Measurements from ENCODE around the gene BLOC1S5.

The BLOC1S5 gene

DNA sequence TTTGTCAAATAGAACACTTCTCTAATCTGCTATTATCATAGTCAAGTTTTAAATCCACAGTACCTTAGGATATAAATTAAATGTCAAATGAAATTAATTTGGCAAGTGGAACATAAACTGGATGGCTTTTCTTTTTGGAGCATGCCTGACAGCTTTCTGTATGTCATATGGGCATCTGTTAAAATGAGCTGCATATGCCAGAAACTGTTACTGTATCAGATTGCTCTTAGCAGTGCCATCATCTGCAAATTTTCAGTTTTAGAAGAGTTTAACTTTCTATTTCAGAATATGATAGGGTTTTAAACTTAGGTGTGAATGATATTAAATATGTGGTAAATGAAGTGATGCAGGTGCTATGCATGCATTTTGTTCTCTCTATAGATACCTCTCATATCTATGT, 41.6 kb upstream of the BLOC1S5 start:
- TF ChIP-seq CTCF (IDR thresholded peaks at IDR 0.05) = no peak

- TF ChIP-seq CTCF (IDR thresholded peaks at IDR 0.05) = no peak
These were observed 39.5 kb upstream of the BLOC1S5 start for GRCh38 chr6:8103726-8104125.

DNA sequence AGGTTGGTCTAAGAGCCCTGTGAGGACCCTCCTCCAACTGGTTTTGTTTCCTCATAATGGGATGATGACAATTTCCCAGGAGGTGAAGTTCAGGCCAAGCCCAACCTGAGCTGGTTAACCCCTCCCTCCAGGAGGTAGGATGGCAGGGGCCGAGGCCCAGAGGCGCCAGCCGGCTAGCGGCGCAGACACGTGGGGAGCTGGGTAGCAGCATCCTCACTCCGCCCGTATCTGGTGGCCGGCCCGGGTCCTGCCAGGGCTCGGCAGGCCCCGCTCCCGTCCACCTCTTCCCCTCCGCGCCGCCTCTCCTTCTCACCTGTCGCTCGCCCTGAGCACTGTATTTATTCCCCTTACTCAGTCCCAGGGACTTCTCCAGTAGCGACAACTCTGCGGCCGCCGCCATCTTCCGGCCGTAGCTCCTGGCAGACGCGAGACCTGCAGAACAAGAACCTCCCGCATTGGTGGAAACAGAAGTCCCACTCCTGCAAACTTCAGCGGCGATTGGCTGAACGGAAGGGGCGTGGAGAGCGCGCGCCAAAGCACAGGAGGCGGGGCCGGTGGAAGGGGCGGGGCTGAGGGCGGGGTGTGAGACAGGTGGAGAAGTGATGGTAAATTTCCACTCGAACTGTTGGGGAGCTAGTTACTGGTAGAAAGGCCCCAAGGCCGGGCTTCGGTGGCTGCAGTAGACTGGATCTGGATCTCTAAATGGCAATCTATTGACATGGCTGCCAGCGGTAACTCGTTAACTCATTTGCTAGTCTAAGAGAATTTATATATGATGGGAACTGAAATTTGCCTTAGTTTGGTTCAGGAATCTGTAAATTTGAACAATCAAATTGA, 38.2 kb upstream of the BLOC1S5 start, which contains the start of gene EEF1E1:
Gene EEF1E1, minus strand, starts transcription at position 427 of the 837 bp plus-strand sequence. Its CDS starts 27 bp downstream, at position 400.
- TF ChIP-seq CTCF (IDR thresholded peaks at IDR 0.05) = no peak

DNA sequence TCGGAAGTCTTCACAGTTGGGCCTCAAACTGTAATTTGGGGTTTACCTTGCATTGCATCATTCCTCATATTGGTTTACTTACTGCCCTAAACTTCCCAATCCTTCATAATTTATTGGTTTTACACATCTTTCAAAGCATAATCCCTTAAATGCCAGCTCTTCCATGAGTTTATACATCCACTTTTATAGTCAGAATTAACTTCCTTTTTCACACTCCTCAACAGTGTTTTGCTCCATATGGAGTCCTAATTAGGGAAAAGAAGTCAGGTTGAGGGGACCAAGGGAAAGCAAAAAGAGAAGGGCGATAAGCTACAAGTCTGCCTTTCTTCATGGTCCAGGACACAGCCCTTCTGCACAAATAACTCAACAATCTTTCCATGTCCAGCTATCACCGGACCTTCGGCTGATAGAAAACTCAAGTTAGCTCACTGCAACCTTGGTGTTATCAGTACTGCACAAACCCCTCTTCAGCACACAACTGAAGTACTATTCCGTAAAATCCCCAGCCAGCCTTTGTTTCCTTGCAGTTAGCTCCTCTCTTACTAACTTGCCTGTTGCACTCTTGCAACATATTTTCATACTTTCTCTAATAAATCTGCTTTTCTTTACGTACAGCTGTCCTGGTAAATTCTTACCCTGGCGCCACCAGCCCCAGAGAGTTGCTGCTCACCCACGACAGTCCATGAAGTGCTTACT, 36.1 kb upstream of the BLOC1S5 start:
- no peak for TF ChIP-seq CTCF (IDR thresholded peaks at IDR 0.05)

DNA sequence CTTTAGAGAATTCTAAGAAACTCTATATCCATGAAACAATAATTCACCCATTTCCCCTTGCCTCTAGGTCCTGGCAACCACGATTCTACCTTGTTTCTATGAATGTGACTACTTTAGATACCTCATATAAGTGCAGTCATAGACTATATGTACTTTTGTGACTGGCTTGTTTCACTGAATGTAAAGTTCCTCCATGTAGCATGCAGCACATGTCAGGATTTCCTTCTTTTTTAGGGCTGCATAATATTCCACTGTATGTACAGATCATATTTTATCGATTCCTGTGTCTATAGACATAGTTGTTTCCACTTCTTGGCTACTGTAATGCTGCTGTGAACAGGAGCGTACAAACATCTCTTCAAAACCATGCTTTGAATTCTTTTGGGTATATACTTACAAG, 26.5 kb upstream of the BLOC1S5 start:
- no peak for TF ChIP-seq CTCF (IDR thresholded peaks at IDR 0.05)

DNA sequence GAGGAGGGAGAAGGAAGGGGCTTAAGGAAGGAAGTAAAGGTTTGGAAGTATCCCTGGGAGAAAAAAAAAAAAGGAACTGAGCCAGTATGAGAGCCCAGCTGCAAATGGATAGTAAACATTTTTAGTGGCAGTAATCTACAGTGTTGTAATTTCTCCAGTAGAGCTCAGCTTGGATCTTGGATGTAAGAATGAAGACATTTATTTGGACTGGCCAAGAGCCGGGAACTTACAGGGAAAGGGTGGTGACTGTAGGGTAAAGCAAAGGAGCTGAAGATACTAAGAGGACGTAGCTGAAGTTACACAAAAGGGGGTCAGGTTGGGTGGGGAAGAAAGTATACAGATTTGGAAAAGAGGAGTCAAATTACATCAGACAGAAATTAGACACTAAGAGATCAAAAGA, 24.7 kb upstream of the BLOC1S5 start:
- TF ChIP-seq CTCF (IDR thresholded peaks at IDR 0.05) = no peak

DNA sequence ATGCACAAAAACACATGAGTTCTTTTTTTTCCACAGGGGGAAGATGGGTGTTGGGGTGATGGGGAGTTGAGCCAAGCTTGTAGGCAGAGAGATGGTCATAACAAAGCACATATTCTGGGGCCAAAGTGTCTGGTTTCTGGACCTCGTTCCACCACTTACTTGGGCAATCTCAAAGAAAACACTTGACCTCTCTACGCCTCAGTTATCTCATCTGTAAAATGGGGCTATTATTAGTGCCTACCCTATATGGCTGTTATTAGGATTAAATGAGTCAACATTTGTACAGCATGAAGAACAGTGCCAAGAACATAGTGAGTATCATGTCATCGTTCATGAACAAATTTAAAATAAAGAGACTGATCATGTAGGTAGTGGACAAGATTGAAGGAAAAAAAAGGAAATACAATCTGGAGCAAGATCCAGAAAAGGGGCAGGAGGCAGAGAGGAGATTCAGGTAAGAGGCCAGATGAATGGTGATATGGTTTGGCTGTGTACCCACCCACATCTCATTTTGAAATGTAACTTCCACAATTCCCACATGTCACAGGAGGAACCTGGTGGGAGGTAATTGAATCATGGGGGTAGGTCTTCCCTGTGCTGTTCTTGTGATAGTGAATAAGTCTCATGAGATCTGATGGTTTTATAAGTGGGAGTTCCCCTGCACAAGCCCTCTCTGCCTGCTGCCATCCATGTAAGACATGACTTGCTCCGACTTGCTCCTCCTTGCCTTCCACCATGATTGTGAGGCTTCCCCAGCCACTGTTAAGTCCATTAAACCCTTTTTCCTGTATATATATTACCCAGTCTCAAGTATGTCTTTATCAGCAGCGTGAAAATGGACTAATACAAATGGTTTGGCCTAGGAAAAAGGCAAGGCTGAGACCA, 23.9 kb upstream of the BLOC1S5 start:
- TF ChIP-seq CTCF (IDR thresholded peaks at IDR 0.05) = no peak

All from LNCAP (cell line).